Lower leg skin (tissue), 4 donors: Measurements from ENCODE around the gene SPTBN4. TPM values are rescaled to one million over a fixed set of nuclear protein-coding genes. Genes with fewer than 3 reads are reported as not detected.
A peak's percentile ranks its signal among the peaks of the same experiment; 100 is the strongest.

Source experiments
- DNase-seq, 2 donors: peaks; one replicate each; pipeline ENCODE4 v3.0.0-alpha.2; 2019; ENCODE audit warnings: low spot score in 2 of 2
- H3K4me3 ChIP-seq: fragments of 200-600 bp; sonication (generic); 2 replicates; pipeline ENCODE4 v1.5.1; 2017; ENCODE audit warnings: mild to moderate bottlenecking, low read depth; ENCODE audit not compliant: poor library complexity, severe bottlenecking
- CTCF ChIP-seq, 3 donors: fragments of 450-650 bp; IDR thresholded peaks; one replicate each; pipeline ENCODE4 v1.5.1; 2016; ENCODE audit warnings: antibody characterized with exemption in 3 of 3, mild to moderate bottlenecking in 3 of 3, moderate library complexity in 2 of 3
- POLR2A ChIP-seq, 2 donors: fragments of 450-650 bp; IDR thresholded peaks; one replicate each; pipeline ENCODE4 v1.6.1; 2016 to 2017; ENCODE audit warnings: antibody characterized with exemption in 2 of 2, mild to moderate bottlenecking in 1 of 2, moderate library complexity in 1 of 2
- WGBS, 2 donors: methylation state at CpG; one replicate each; pipeline ENCODE4 v1.1.5; 2018; 5-methylcytosine and 5-hydroxymethylcytosine counted together
- intact Hi-C: fragments of 100-400 bp; cut with DNase I; formaldehyde crosslinking; loops from one replicate; pipeline ENCODE4 v1.15.0; 2023; ENCODE audit warnings: low total_unique reads
- total RNA-seq, 4 donors: library from RNA; depleted of rRNA; stranded (reverse); fragments of >200 nt; gene quantifications; one replicate each; pipeline ENCODE4 v1.1.0, GENCODE V29; 2016

The SPTBN4 gene
- total RNA-seq, 4 donors from 2014 or later: 0.25 to 2.2 (median 1.6) TPM

- peak in 1 of 2 donors; percentile 26 for DNase-seq
- TF ChIP-seq POLR2A (IDR thresholded peaks at IDR 0.05): no peak
- TF ChIP-seq CTCF (IDR thresholded peaks at IDR 0.05): no peak
- no peak overlapping the region for H3K4me3 ChIP-seq
- intact Hi-C loops: loop anchor here (10.0 kb wide), 1 partner anchor 209 kb away; no protein-coding TSS in a partner anchor
- 43 to 61% methylated on average over 10 to 16 of the region's 17 CpGs for WGBS, 2 donors
Observed at GRCh38 chr19:40523322-40524047, 56.7 kb downstream of the SPTBN4 start.

- H3K4me3 ChIP-seq: no peak overlapping the region
- 65 to 69% methylated on average over 5 of the region's 5 CpGs for WGBS, 2 donors
- DNase-seq: no peak
- intact Hi-C loops: loop anchor here (10.0 kb wide), 1 partner anchor 209 kb away; no protein-coding TSS in a partner anchor
- TF ChIP-seq POLR2A (IDR thresholded peaks at IDR 0.05): no peak
- TF ChIP-seq CTCF (IDR thresholded peaks at IDR 0.05): no peak
Observed at GRCh38 chr19:40524133-40524549, 57.3 kb downstream of the SPTBN4 start.

GRCh38 chr19:40524655-40525054 lies 57.9 kb downstream of the SPTBN4 start:
- no peak for TF ChIP-seq CTCF (IDR thresholded peaks at IDR 0.05)
- no peak for TF ChIP-seq POLR2A (IDR thresholded peaks at IDR 0.05)
- WGBS, 2 donors: 96 to 97% methylated on average over 3 of the region's 3 CpGs
- no peak for DNase-seq
- no peak overlapping the region for H3K4me3 ChIP-seq
- intact Hi-C loops: loop anchor here (5.0 to 10.0 kb wide), 2 partner anchors 108 to 210 kb away; no protein-coding TSS in a partner anchor

- 63 to 69% methylated on average over 12 of the region's 12 CpGs for WGBS, 2 donors
- TF ChIP-seq POLR2A (IDR thresholded peaks at IDR 0.05) (no peak), CTCF (IDR thresholded peaks at IDR 0.05) (no peak)
- H3K4me3 ChIP-seq: no peak overlapping the region
- intact Hi-C loops: loop anchor here (5.0 to 10.0 kb wide), 2 partner anchors 107 to 211 kb away; no protein-coding TSS in a partner anchor
- DNase-seq: no peak
Observed at GRCh38 chr19:40525234-40526051, 58.6 kb downstream of the SPTBN4 start.

- intact Hi-C loops: loop anchor here (5.0 to 10.0 kb wide), 2 partner anchors 104 to 213 kb away; no protein-coding TSS in a partner anchor
- WGBS, 2 donors: 74 to 86% methylated on average over 6 of the region's 6 CpGs
- no peak for TF ChIP-seq CTCF (IDR thresholded peaks at IDR 0.05)
- no peak for TF ChIP-seq POLR2A (IDR thresholded peaks at IDR 0.05)
- DNase-seq: no peak
- H3K4me3 ChIP-seq: no peak overlapping the region
Observed at GRCh38 chr19:40528078-40528477, 61.3 kb downstream of the SPTBN4 start.
